Liver (tissue), 9 donors: Measurements from ENCODE around the gene SH2D4B. TPM values are rescaled to one million over a fixed set of nuclear protein-coding genes. Genes with fewer than 3 reads are reported as not detected.

ENCODE experiments used
- DNase-seq: peaks from one replicate; pipeline ENCODE4 v3.0.0-alpha.2; 2017; ENCODE audit warnings: low spot score
- H3K27ac ChIP-seq, 2 donors: one replicate each; pipeline ENCODE4 v1.7.0; 2013; ENCODE audit warnings: inconsistent platforms in 2 of 2, low read length in 2 of 2, control low read depth in 1 of 2, low read depth in 1 of 2, mild to moderate bottlenecking in 1 of 2
- H3K27me3 ChIP-seq, 4 donors: one replicate each; pipeline versions ENCODE4 v1.6.1 to v1.7.0; 2013; ENCODE audit warnings: low read length in 3 of 4, inconsistent platforms in 1 of 4, mild to moderate bottlenecking in 1 of 4, moderate library complexity in 1 of 4; ENCODE audit not compliant: control insufficient read depth in 4 of 4, insufficient read depth in 4 of 4
- H3K36me3 ChIP-seq, 4 donors: one replicate each; pipeline versions ENCODE4 v1.6.1 to v1.7.0; 2013; ENCODE audit warnings: low read length in 3 of 4, mild to moderate bottlenecking in 3 of 4, low read depth in 1 of 4, moderate library complexity in 1 of 4; ENCODE audit not compliant: control insufficient read depth in 4 of 4, insufficient read depth in 3 of 4
- H3K4me1 ChIP-seq, 4 donors: one replicate each; pipeline versions ENCODE4 v1.6.1 to v1.7.0; 2013; ENCODE audit warnings: low read length in 3 of 4, mild to moderate bottlenecking in 3 of 4, moderate library complexity in 1 of 4; ENCODE audit not compliant: control insufficient read depth in 4 of 4, insufficient read depth in 4 of 4
- H3K4me3 ChIP-seq, 3 donors: one replicate each; pipeline versions ENCODE4 v1.6.1 to v1.7.0; 2013; ENCODE audit warnings: low read length in 3 of 3, control low read depth in 1 of 3, low read depth in 1 of 3, mild to moderate bottlenecking in 1 of 3
- H3K9ac ChIP-seq, 2 donors: one replicate each; pipeline ENCODE4 v1.7.0; 2013; ENCODE audit warnings: low read length in 2 of 2, mild to moderate bottlenecking in 2 of 2, moderate library complexity in 2 of 2, control low read depth in 1 of 2, low read depth in 1 of 2
- H3K9me3 ChIP-seq, 4 donors: one replicate each; pipeline versions ENCODE4 v1.6.1 to v1.7.0; 2013; ENCODE audit warnings: low read length in 3 of 4; ENCODE audit not compliant: control insufficient read depth in 4 of 4
- ATF3 ChIP-seq: IDR thresholded peaks from 2 replicates; pipeline ENCODE4 v1.6.1; 2016; ENCODE audit warnings: antibody characterized with exemption
- CTCF ChIP-seq: fragments of 150-350 bp; IDR thresholded peaks from 2 replicates; pipeline ENCODE4 v1.5.1; 2017; ENCODE audit warnings: improper control_type of control experiment, low read depth, low read length; ENCODE audit not compliant: missing input control
- EGR1 ChIP-seq, 2 donors: IDR thresholded peaks; 2 replicates each; pipeline ENCODE4 v1.6.1; 2016 to 2018; ENCODE audit warnings: antibody characterized with exemption in 2 of 2, low read depth in 2 of 2
- FOXA1 ChIP-seq: IDR thresholded peaks from 2 replicates; pipeline ENCODE4 v1.6.1; 2016; ENCODE audit warnings: antibody characterized with exemption
- FOXA2 ChIP-seq: IDR thresholded peaks from 2 replicates; pipeline ENCODE4 v1.6.1; 2016; ENCODE audit warnings: antibody characterized with exemption
- GABPA ChIP-seq, 2 donors: IDR thresholded peaks in 1 of 2; conservative IDR thresholded peaks in 1 of 2; 2 replicates each; pipeline ENCODE4 v1.6.1; 2016; ENCODE audit warnings: antibody characterized with exemption in 2 of 2, mild to moderate bottlenecking in 1 of 2, moderate library complexity in 1 of 2
- HNF4A ChIP-seq, 2 donors: conservative IDR thresholded peaks; 2 replicates each; pipeline ENCODE4 v1.6.1; 2016; ENCODE audit warnings: antibody characterized with exemption in 2 of 2, mild to moderate bottlenecking in 2 of 2
- HNF4G ChIP-seq: IDR thresholded peaks from 2 replicates; pipeline ENCODE4 v1.6.1; 2016; ENCODE audit warnings: antibody characterized with exemption
- JUND ChIP-seq, 2 donors: IDR thresholded peaks; 2 replicates each; pipeline ENCODE4 v1.6.1; 2016; ENCODE audit warnings: antibody characterized with exemption in 2 of 2
- MAX ChIP-seq: IDR thresholded peaks from 2 replicates; pipeline ENCODE4 v1.6.1; 2016; ENCODE audit warnings: antibody characterized with exemption
- NR2F2 ChIP-seq: IDR thresholded peaks from 2 replicates; pipeline ENCODE4 v1.6.1; 2016; ENCODE audit warnings: antibody characterized with exemption
- RAD21 ChIP-seq, 2 donors: IDR thresholded peaks; 2 replicates each; pipeline ENCODE4 v1.6.1; 2016; ENCODE audit warnings: antibody characterized with exemption in 2 of 2, mild to moderate bottlenecking in 2 of 2
- REST ChIP-seq: IDR thresholded peaks from 2 replicates; pipeline ENCODE4 v1.6.1; 2016; ENCODE audit warnings: antibody characterized with exemption, mild to moderate bottlenecking
- RXRA ChIP-seq, 2 donors: IDR thresholded peaks; 2 replicates each; pipeline ENCODE4 v1.6.1; 2017 to 2018; ENCODE audit warnings: antibody characterized with exemption in 2 of 2, mild to moderate bottlenecking in 1 of 2
- SP1 ChIP-seq: IDR thresholded peaks from 2 replicates; pipeline ENCODE4 v1.6.1; 2018; ENCODE audit warnings: antibody characterized with exemption, mild to moderate bottlenecking
- TAF1 ChIP-seq: conservative IDR thresholded peaks from 2 replicates; pipeline ENCODE4 v1.6.1; 2016; ENCODE audit warnings: antibody characterized with exemption, mild to moderate bottlenecking
- YY1 ChIP-seq: IDR thresholded peaks from 2 replicates; pipeline ENCODE4 v1.6.1; 2016; ENCODE audit warnings: antibody characterized with exemption, mild to moderate bottlenecking
- ZBTB33 ChIP-seq: IDR thresholded peaks from 2 replicates; pipeline ENCODE4 v1.6.1; 2016; ENCODE audit warnings: antibody characterized with exemption
- WGBS: extraction: QIAGEN DNeasy Blood & Tissue Kit; methylation state at CpG from one replicate; pipeline ENCODE4 v1.1.7; 2013; 5-methylcytosine and 5-hydroxymethylcytosine counted together
- polyA plus RNA-seq, 2 donors: library from polyadenylated mRNA; stranded (reverse) in 1 of 2; unstranded in 1 of 2; fragments of 200-250 nt in 1 of 2; fragments of >200 nt in 1 of 2; fragmentation: Nextera tagmentation in 1 of 2; extraction: Ambion mirVana in 1 of 2; gene quantifications; one replicate each; pipeline versions ENCODE4 v1.2.1 to v1.2.3, GENCODE V29; 2013 to 2015
- total RNA-seq, 2 donors: library from RNA; depleted of rRNA; stranded (reverse); fragments of >200 nt; gene quantifications; one replicate each; pipeline ENCODE4 v1.2.3, GENCODE V29; 2014
- donor health status: healthy.
- donor health status: healthy.
- donor health status: healthy.
- donor health status: healthy.
- donor health status: healthy.

The SH2D4B gene
- total and polyA plus RNA-seq, 4 donors: 0.19 TPM; not detected in 3

- TF ChIP-seq JUND (IDR thresholded peaks at IDR 0.05) (no peak), HNF4G (no peak), TAF1 (no peak), ZBTB33 (no peak), RAD21 (IDR thresholded peaks at IDR 0.05) (no peak), GABPA (IDR thresholded peaks at IDR 0.05 in 1 of 2, conservative IDR thresholded peaks at IDR 0.05 in 1 of 2) (no peak)
Observed at GRCh38 chr10:80649183-80649582, 111.5 kb downstream of the SH2D4B start (continued).

GRCh38 chr10:80655898-80656297 lies 118.2 kb downstream of the SH2D4B start:
- Histone ChIP-seq H3K27me3 (peaks cover 0 to 3% (median 0%) of the 10 kb centered on the region in 4 donors), H3K36me3 (no peaks in the 10 kb centered on the region), H3K27ac (no peak overlapping the region), H3K4me1 (no peaks in the 10 kb centered on the region), H3K9ac (no peak overlapping the region), H3K9me3 (peaks cover 26 to 32% (median 28%) of the 10 kb centered on the region in 4 donors), H3K4me3 (peak overlapping the region in 1 of 3 donors; percentile 20)
- no peak for DNase-seq
- 94% methylated on average over 1 of the region's 1 CpG for WGBS
- TF ChIP-seq YY1 (no peak), REST (no peak), FOXA2 (no peak), ZBTB33 (no peak), GABPA (IDR thresholded peaks at IDR 0.05 in 1 of 2, conservative IDR thresholded peaks at IDR 0.05 in 1 of 2) (no peak), RXRA (IDR thresholded peaks at IDR 0.05) (no peak), JUND (IDR thresholded peaks at IDR 0.05) (no peak), HNF4G (no peak), FOXA1 (no peak), HNF4A (conservative IDR thresholded peaks at IDR 0.05) (no peak), SP1 (no peak), EGR1 (IDR thresholded peaks at IDR 0.05; ENCODE audit: low read depth in 2 of 2) (no peak), MAX (no peak), NR2F2 (no peak), TAF1 (no peak), RAD21 (IDR thresholded peaks at IDR 0.05) (no peak), CTCF (no peak), ATF3 (no peak)
